Mesodermal cell (in vitro differentiated cells): ENCODE results near the gene MVP.
A peak's percentile ranks its signal among the peaks of the same experiment; 100 is the strongest.
"Not testable (repeated sequence)": the region's sequence is repeated elsewhere in the genome, so short reads cannot be mapped to it uniquely, and the experiment has no call there.

Source experiments
- H3K27ac ChIP-seq: 2 replicates; pipeline ENCODE4 v1.7.0; 2013; ENCODE audit warnings: mild to moderate bottlenecking, low read depth, low read length, moderate library complexity; ENCODE audit not compliant: severe bottlenecking
- H3K36me3 ChIP-seq: 2 replicates; pipeline ENCODE4 v1.7.1; 2013; ENCODE audit warnings: mild to moderate bottlenecking, low read length, moderate library complexity; ENCODE audit not compliant: control insufficient read depth, insufficient read depth
- H3K4me1 ChIP-seq: one replicate; pipeline ENCODE4 v1.7.1; 2013; ENCODE audit warnings: mild to moderate bottlenecking, low read length; ENCODE audit not compliant: insufficient read depth, control insufficient read depth, poor library complexity, severe bottlenecking
- H3K4me3 ChIP-seq: 2 replicates; pipeline ENCODE4 v1.7.0; 2013; ENCODE audit warnings: low read length, control low read depth, mild to moderate bottlenecking; ENCODE audit not compliant: insufficient read depth, poor library complexity, severe bottlenecking; ENCODE audit errors: extremely low read depth
- H3K9me3 ChIP-seq: 2 replicates; pipeline ENCODE4 v1.7.1; 2013; ENCODE audit warnings: mild to moderate bottlenecking, low read length, moderate library complexity; ENCODE audit not compliant: control insufficient read depth
- WGBS, 2 experiments: methylation state at CpG; one replicate each; pipeline ENCODE4 v1.1.5; 2013; ENCODE audit warnings: missing lambda C conversion rate in 2 of 2; ENCODE audit not compliant: insufficient coverage in 2 of 2; 5-methylcytosine and 5-hydroxymethylcytosine counted together

Gene MVP

DNA sequence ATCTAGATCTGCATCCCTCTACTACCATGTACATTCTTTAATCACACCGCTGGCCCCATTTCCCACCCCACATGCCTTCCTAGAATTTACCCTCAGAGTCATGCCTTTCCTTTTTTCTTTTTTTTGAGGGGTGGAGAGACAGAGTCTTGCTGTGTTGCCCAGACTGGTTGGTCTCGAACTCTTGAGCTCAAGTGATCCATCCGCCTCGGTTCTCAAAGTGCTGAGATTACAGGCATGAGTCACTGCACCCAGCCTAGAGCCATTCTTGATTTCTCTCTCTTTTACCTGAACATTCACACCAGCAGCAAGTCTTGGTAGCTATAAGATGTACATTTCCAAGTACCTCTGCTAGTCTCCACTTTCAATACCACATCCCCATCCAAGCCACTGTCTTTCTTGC, 2.2 kb upstream of the MVP start:
- H3K4me3 ChIP-seq, result no peak overlapping the region
- H3K36me3 ChIP-seq, result peaks cover 33% of the 10 kb centered on the region
- peaks cover 33% of the 10 kb centered on the region for H3K4me1 ChIP-seq
- H3K9me3 ChIP-seq, result no peaks in the 10 kb centered on the region
- no peak overlapping the region for H3K27ac ChIP-seq
- 95 to 100% methylated on average over 4 of the region's 4 CpGs for WGBS, 2 experiments

DNA sequence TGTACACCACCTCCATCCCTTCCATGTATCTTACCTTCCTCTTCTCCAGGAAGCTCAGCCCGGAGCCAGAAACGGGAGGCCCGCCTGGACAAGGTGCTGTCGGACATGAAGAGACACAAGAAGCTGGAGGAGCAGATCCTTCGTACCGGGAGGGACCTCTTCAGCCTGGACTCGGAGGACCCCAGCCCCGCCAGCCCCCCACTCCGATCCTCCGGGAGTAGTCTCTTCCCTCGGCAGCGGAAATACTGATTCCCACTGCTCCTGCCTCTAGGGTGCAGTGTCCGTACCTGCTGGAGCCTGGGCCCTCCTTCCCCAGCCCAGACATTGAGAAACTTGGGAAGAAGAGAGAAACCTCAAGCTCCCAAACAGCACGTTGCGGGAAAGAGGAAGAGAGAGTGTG, 756 bp upstream of the MVP start:
- Histone ChIP-seq H3K4me3 (no peak overlapping the region), H3K27ac (no peak overlapping the region), H3K36me3 (peaks cover 33% of the 10 kb centered on the region), H3K4me1 (peaks cover 29% of the 10 kb centered on the region), H3K9me3 (no peaks in the 10 kb centered on the region)
- WGBS, 2 experiments, result 92 to 94% methylated on average over 9 to 13 of the region's 15 CpGs

DNA sequence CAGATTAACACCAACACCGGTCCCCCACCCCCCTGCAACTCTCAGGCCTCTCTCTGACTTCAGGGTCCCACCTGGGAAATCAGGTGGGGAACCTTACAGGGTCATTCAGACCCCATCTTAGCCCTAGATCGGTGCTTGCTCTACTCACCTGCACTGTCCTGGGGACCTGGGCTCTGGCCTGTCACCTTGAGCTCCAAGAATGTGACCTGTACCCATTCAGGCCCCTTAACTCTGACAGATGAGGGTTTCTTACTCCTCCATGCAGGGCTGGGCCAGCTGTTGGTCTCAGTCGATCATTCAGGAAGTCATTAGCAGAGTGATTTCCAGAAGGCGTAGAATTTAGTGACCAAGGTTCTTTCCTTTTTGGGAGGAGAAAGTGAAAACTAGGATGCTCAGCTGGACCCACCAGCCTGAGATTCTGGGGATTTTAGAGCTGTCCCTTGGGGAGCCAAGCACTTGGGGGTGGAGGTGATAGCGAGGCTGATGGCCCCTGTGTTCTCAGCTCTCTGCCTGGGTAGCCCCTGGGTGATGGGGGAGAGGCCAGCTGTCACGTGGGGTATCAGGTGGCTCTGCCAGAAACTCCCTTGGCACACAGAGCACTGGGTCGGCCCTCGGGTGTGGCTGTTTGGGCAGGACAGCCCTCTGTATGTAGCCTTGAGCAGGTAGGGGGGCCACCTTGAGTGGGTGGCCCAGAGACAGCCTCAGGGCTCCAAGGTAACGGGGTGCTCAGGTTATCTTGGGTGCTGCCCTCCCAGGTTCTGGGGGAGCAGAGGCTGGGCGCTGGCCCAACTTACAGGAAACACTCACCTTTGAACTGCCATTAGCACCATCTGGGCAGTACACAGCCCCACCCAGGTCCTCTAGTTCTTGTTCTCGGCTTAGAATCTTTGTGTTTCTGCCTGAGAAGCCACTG, 724 bp downstream of the MVP start:
- Histone ChIP-seq H3K36me3 (peaks cover 33% of the 10 kb centered on the region), H3K9me3 (no peaks in the 10 kb centered on the region), H3K4me3 (peak overlapping the region; percentile 14), H3K4me1 (peaks cover 38% of the 10 kb centered on the region), H3K27ac (peak overlapping the region; percentile 45)
- WGBS, 2 experiments, result 96 to 99% methylated on average over 7 to 11 of the region's 11 CpGs

GRCh38 chr16:29821643-29822115, 1.4 kb downstream of the MVP start:
- 90 to 91% methylated on average over 7 of the region's 7 CpGs for WGBS, 2 experiments
- no peaks in the 10 kb centered on the region for H3K9me3 ChIP-seq
- H3K36me3 ChIP-seq, result peaks cover 33% of the 10 kb centered on the region
- peaks cover 38% of the 10 kb centered on the region for H3K4me1 ChIP-seq
- peak overlapping the region; percentile 45 for H3K27ac ChIP-seq
- H3K4me3 ChIP-seq, result no peak overlapping the region

- H3K4me1 ChIP-seq, result peaks cover 35% of the 10 kb centered on the region
- 84 to 90% methylated on average over 2 to 4 of the region's 7 CpGs for WGBS, 2 experiments
- peaks cover 12% of the 10 kb centered on the region for H3K36me3 ChIP-seq
- H3K9me3 ChIP-seq, result no peaks in the 10 kb centered on the region
- H3K4me3 ChIP-seq, result no peak overlapping the region
- peak overlapping the region; percentile 87 for H3K27ac ChIP-seq
Measured at GRCh38 chr16:29824589-29825144, 4.4 kb downstream of the MVP start.

DNA sequence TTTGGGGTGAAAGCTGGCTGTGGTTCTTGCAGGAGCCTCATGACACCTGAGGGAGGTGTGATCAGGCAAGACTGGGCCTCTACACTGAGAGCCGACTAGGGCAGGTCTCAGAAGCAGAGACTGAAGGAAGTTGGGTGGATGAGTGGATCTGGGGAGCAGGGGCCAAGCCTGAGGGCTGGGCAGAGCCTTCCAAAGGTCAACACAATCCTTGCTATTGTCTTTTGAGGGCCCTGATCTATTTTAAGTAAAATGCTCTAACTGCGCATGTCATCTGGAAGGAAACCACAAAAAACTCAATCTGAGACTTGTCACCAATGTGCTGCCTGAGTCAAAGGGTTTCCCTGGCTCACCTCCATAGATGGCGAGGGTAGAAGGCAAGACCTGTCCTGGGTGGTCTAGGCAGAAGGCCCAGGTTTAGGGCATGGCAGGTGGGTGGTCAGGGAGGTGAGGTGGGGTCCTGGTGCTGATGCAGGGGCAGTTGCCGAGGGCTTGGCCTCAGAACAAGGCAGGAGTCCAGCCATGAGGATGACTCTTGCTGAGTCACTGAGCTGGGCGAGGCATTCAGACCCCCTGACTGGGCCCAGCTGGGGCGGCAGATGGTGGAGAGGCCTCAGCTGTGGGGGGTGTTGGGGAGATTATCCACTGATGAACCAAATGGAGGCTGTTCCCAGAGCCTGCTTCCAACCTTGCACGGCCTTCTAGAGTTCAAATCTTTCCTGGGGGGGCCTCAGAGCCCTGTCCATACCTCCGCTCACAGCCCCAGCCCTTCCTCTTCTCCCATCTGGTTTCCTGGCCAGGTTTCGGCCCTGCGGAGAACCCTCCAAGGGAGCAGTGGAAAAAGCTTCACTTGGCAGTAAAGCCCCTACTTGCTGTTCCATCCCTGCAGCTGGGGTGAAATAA, 5.1 kb downstream of the MVP start:
- H3K9me3 ChIP-seq, result no peaks in the 10 kb centered on the region
- peak overlapping the region; percentile 87 for H3K27ac ChIP-seq
- peaks cover 35% of the 10 kb centered on the region for H3K4me1 ChIP-seq
- H3K4me3 ChIP-seq, result no peak overlapping the region
- H3K36me3 ChIP-seq, result peaks cover 8% of the 10 kb centered on the region
- 83 to 86% methylated on average over 9 to 10 of the region's 10 CpGs for WGBS, 2 experiments

DNA sequence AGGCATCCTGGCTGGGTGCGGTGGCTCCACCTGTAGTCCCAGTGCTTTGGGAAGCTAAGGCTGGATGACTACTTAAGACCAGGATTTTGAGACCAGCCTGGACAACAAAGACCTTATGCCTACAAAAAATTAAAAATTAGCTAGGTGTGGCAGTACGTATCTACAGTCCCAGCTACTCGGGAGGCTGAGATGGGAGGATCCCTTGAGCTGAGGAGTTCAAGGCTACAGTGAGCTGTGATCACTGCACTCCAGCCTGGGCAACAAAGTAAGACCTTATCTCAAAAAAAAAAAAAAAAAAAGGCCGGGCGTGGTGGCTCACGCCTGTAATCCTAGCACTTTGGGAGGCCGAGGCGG, 6.1 kb downstream of the MVP start:
- Histone ChIP-seq H3K4me3 (no peak overlapping the region), H3K36me3 (peaks cover 8% of the 10 kb centered on the region), H3K4me1 (peaks cover 28% of the 10 kb centered on the region), H3K9me3 (no peaks in the 10 kb centered on the region), H3K27ac (no peak overlapping the region)
- 94 to 100% methylated on average over 1 to 5 of the region's 8 CpGs for WGBS, 2 experiments

- Histone ChIP-seq H3K36me3 (no peaks in the 10 kb centered on the region), H3K9me3 (no peaks in the 10 kb centered on the region), H3K4me1 (peaks cover 3% of the 10 kb centered on the region), H3K27ac (no peak overlapping the region), H3K4me3 (no peak overlapping the region)
- 97 to 100% methylated on average over 4 to 9 of the region's 11 CpGs for WGBS, 2 experiments
Measured at GRCh38 chr16:29830774-29831173, 10.5 kb downstream of the MVP start.

- H3K27ac ChIP-seq, result no peak overlapping the region
- H3K9me3 ChIP-seq, result no peaks in the 10 kb centered on the region
- no peaks in the 10 kb centered on the region for H3K4me1 ChIP-seq
- no peak overlapping the region for H3K4me3 ChIP-seq
- H3K36me3 ChIP-seq, result no peaks in the 10 kb centered on the region
- 86% methylated on average over 1 to 2 of the region's 2 CpGs for WGBS, 2 experiments
Measured at GRCh38 chr16:29831490-29831889, 11.2 kb downstream of the MVP start.

DNA sequence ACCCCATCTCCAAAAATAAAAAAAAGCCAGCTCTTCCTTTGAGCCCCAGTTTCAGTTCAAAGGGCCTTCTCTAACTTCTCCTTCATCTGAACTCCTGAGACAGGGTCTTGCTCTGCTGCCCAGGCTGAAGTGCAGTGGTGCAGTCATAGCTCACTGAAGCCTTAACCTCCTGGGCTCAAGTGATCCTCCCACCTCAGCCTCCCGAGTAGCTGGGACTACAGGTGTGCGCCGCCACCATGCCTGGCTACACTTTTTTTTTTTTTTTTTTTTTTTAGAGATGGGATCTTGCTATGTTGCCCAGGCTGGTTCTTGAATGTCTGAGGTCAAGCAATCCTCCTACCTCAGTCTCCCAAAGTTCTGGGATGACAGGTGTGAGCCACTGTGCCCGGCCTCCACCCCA, 13.0 kb downstream of the MVP start:
- not testable (repeated sequence) for H3K4me3 ChIP-seq, H3K4me1 ChIP-seq

More for the DNA sequence above, 13.0 kb downstream of the MVP start:
- H3K27ac ChIP-seq, H3K9me3 ChIP-seq, H3K36me3 ChIP-seq: not testable (repeated sequence)
- WGBS, 2 experiments, result 75 to 88% methylated on average over 1 of the region's 4 CpGs
